ENCODE results near the gene FMN2.

Gene FMN2

DNA sequence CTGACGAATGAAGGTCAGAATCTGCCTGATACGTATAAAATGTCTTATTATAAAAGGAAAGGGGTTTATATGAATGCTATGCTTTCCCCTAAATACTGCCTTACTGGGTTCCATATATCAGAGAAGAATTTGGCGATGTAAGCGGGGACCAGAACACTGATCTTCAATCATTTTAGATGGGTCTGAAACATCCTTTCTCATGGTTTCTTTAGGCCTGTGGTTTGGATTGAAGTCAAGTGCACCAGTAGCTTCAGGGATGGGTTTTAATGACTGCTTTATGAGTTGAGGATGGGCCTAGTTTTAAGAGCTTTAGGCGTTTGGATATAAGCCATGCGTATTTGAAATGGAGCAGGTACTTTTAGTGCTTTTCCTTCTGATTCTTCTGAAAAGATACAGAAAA lies 6.9 kb downstream of the FMN2 start:
- DNase-seq, result no peak

DNA sequence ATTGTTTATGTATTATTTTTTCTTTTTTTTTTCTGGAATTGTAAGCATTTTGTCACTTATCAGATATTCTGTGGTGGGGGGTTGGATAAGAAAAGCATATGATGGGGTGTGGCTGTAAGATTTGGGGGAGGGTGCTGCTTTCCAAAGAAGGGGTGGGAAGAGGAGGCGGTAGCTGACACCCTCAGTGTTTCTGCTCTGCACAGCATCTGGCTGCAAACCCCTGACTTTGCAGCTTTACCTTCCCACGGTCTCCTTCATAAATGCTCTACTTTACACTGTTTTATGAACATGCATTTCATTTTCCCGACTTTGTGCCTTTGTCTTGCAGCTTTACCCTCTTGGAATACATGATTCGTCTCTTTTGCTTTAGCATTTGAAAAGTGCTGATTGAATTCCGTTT lies 7.6 kb downstream of the FMN2 start:
- no peak for DNase-seq

DNA sequence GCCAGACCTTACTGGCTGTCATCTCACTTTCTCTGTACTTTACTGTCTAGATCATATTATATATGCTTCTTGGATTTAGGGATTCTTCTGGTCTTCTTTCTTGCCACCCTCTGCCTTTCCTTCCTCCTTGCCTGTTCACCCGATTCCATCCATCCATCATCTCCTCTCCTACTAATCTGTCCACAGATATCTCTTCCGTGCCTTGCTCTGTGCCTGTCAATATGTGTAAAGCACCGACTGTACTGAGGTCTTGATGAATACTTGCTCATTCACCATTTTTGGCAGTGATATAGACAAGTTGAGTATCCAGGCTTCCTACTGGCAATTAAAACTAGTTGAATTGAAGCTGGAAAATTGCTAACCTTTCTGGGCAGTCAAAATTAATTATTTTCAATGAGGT lies 8.1 kb downstream of the FMN2 start:
- no peak for DNase-seq

DNA sequence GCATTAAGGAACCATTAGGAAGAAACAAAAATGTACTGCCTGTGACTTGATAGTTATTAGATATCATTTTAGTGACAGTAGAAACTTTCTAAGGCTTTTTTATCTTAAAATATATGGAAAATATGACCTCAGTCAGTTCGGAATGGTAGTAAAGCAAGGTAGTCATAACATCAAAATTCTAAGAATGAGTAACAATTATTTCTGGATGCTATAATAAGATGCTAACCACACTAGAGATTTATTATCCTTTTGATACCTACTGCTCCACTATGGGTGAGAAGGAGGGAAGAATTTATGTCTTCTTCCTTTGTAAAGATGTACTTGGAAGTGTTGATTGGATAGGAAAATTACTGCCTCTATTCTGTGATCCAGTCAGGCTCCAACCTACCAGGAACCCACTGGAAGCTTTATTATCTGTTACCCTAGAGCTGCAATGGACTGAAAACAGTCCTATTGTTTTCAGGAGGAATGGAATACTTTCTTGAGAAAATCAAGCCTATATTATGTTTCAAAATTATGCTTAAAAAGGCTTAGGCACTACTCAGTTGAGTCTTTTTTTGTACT lies 8.8 kb downstream of the FMN2 start:
- DNase-seq, result peak; percentile 87

DNA sequence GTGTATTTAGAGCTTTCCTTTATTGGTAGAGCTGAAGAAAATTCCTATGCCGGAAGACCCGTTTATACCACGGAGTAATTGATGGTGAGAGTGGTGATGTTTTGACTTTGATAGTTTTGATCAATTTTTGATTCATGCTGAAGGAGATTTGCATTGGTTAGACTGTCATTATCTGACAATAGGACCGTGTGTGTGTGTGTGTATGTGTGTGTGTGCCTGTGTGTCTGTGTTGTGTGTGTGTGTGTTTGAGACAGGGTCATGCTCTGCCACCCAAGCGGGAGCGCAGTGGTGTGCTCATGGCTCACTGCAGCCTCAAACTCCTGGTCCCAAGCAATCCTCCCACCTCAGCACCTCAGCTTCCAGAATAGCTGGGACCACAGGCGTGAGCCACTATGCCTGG lies 9.6 kb downstream of the FMN2 start:
- no peak for DNase-seq

DNA sequence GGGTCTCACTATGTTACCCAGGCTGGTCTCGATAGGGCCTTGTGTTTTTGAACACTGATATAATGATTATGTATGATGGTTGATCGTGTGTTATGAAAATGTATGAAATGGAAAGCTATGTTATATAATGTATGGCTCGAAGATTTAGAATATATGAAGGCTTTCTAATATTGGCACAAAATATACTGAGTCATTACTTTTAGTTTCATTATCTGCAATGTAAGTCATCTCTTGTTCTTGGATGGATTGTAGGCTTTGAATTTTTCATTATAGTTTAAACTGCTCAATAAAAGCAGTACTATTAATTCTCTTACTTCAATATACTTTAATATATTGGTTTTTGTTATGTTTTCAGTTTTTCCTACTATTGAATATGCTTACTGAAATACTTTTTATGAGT lies 10.1 kb downstream of the FMN2 start:
- no peak for DNase-seq

DNA sequence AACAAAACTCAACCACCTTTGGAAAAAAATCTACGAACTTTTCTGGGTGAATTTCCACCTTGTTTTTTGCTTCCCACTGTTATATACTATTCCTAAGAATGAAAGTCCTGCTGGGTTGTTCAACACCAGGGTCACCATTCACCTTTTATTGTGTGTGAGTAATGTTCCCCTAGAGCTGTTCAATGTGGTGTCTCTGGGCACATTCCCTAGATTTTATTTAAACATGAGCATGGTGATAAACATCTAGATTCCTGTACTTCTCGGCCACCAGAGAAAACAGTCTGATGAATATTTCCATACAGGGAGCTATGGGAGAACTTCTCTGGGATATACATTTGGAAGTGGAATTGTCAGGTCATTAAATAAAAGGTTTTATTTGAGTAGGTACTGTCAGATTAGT lies 13.0 kb downstream of the FMN2 start:
- DNase-seq, result peak; percentile 57

DNA sequence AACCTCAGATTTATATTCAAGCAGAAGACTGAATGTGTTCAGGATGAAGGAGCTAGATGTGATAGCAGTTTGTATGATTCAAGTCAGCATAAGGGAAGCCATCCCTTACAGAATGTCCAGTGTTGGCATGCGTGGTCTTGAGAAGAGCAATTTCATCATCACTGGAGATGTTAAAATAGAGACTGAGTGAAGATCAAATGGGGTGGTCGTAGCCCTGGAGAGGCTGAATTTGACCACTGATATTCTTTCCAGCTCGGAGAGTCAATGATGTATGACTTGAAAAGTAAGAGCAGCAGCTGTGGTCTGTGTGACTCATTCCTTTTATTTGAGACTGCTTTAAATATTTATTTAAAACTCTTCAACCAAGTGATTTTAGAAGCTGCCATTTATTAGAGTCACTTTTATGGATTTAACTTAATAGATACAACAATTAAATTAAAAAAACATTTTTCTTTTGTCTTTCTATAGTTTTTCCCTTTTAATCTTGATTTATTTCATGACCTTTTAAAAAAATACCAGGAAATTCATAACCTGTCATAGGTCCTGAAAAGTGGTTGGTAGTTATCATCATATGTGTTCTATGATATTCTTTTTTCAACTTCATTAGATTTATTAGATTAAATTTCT lies 15.5 kb downstream of the FMN2 start:
- peak; percentile 79 for DNase-seq

DNA sequence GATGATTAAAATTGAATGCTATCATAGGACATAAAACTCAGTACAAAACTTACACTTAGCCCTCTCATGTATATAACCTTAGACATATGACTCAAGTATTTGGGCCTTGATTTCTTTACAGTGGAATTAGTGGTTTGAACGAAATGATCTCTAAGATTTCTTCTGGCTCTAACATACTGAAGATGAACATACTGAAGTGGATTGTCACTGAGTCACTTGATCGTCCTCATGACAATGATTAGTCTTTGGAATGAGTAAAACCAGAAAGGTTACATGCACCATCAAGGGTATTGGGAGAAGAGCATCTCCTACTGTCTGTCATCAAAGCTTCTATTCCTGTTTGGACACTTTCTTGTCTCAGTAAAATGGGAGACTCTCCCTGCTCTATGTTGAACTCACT lies 17.4 kb downstream of the FMN2 start:
- no peak for DNase-seq

DNA sequence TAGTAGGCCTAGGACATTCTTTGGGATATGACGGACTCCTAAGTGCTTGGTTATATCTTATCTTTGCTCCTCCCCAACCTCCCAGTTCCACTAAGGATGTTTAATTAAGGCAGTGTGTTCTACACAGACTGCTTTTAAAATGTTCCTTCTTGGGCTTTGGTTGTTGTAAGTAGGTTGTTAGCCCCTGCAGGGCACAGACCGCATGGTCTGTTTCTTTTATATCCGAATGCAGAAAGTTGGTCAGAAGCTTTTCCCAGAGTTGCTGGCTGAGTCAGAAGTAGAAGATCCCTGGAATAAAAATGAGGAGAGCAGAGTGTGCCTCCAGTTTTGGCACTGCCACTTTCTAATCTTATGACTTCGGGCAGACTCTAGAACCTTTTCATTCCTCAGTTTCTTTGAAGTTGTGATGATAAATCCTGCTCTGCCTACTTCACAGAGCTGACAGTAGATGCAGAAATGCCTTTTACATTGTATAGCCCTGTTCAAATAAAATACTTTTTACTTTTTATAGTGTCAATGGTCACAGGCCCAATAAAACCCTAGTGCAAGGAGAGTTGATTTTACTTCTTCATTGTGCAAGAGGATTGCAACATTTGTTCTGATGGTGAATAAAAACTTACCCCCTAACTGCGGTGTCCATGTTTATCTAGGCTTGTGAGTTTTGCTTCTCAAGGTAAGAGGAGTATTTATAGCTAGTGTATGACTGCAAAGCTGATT lies 18.4 kb downstream of the FMN2 start:
- DNase-seq, result no peak

DNA sequence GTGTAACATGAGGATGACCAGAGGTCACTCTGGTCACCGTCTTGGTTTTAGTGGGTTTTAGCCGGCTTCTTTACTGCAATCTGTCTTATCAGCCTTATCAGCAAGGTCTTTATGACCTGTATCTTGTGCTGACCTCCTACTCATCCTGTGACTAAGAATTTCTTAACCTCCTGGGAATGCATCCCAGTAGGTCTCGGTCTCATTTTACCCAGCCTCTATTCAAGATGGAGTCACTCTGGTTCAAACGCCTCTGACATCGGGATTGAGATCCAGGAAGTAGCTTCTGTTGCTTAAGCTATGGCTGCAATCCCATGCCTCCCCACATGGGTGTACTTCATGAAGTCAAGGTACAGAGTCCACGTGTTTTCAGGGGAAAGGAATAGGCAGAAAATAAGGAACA lies 19.9 kb downstream of the FMN2 start:
- no peak for DNase-seq

DNA sequence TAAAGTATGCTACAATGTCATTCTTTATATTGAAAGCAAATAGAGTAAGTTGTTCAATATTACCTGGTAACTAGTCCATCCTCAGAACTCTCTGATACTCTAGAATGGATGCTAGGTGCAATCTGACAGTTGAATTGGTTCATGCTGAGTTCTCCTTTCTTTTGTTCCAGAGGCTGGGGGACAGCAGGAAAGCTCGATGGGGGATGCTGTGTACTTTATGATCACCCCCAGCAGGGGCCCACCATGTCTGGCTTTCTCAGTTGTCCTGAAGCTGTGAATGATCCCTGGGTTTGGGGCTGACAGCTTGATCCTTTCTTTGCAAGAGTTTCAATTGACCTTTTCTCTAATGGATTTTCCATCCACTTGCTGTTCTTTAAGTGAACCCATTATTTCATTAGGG lies 22.5 kb downstream of the FMN2 start:
- no peak for DNase-seq

DNA sequence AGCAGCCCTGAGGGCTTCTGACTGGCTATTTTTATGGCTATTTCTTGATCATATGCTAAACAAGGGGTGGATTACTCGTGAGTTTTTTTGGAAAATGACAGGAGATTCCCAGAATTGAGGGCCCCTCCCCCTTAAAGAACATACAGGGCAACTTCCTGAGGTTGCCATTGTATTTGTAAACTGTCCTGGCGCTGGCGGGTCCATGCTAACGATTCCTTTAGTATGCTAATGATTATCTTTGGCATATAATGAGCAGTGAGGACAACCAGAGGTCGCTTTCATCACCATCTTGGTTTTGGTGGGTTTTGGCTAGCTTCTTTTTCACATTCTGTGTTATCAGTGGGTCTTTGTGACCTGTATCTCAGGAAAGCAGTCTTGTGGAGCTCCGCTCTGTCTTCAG lies 24.1 kb downstream of the FMN2 start:
- no peak for DNase-seq

DNA sequence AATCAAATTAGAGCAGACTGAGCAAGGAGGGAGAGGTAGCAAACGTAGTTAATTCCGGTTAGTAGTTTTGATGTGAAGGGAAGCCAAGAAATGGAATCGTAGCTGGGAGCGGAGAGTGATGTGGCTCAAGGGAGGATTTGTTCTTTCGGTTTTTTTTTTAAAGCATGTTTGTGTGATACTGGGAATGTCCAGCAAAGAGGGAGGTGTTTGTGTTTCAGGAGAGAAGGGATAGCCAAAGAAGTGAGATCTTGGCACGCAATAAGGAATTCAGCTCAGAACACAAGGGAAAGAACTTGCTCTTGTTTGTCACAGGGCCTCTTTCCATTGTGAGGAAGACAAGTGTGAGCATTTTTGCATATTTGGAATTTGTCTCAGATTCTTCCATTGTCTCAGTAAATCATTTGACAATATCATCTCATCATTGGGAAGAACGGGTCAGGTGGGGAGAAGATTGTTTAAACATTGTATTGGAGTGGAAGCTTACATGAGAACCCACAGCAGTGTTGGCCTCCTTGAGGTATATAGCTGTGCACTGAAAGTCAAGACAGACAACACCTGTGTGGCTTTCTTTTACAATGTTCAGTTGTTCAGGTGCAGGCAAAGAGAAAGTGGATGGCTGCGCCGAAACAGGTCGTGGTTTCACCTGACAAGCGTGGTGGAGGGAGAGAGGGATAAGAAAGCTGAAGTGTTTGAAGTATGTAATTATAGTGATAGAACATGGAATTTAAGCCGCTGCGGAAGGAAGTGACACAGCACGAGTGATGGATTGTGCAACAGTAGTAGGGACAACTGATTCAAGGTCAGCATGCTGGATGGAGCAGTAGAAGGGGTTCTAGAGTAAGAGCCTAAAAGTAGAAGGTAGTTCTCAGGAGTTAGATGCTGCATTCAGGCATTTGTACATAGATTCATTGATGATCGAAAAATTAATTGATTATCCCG lies 25.4 kb downstream of the FMN2 start:
- no peak for DNase-seq

DNA sequence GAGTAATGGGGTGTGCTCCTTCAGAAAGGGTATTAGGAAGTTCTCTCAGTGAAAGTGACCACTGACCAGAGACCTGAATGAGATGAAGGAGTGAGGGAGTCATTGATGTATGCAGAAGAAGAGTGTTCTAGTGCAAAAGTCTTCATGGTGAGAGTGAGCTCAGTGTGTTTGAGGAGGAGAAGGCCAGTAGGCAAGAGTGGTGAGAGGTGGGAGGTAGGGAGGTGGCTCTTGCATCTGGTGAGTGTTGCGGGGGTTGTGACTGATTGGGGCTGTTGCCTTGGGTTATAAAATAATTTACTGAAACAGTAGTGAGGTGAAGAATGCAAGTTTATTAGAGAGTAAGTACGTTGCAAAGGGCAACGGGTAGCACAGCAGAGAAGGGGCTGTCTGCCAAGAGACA lies 26.2 kb downstream of the FMN2 start:
- DNase-seq, result no peak

DNA sequence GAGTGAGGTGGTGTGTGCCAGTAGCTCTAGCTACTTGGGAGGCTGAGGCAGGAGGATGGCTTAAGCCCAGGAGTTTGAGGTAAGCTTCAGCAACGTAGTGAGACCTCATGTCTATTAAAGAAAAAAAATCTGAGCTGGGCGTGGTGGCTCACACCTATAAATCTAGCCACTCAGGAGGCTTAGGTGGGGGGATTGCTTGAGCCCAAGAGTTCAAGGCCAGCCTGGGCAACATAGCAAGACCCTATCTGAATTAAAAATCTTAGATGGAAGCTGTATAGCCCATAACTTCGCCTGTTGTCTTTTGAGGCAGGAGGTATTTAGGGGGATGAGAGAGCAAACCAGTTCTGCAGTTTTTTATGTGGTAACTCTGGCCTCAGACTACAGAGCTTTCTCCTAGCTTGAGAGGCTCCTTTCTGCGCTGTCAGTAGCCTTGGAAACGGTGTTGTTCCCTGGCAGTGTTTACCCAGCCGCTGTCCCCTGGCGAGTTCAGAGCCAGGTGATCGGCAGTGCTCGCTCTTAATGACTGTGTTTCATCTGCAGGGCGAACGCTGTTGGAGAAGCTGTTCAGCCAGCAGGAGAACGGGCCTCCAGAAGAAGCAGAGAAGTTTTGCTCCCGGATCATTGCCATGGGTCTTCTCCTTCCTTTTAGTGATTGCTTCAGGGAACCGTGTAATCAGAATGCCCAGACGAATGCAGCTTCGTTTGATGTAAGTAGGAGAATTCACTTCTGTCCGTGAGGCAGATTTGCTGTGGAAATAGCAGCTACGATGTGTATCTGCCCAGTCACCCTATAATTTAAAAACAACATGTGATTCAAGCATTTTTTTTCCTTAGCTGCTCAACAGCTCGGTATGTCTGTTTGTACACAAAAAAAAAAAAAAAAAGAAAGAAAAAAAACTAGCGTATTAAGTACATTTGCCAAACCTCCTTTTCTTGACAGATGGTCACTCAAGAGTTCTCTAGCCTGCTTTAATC lies 31.2 kb downstream of the FMN2 start:
- no peak for DNase-seq

DNA sequence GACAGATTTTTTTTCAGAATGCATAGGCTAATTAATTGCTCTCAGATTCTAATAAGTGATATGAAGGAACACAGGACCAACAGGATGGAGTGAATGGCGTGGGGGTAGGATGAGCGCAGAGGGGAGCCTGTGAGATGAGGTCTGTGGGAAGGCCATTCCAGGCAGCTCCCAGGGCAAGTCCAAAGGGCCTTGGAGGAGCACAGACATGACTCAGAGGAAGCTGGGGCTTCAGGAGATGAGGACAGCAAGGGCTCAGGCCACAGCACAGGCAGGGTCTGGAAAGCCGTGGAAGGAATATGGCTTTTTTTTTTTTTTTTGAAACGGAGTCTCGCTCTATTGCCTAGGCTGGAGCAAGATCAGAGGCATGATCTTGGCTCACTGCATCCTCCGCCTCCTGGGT lies 35.1 kb downstream of the FMN2 start:
- DNase-seq, result peak; percentile 54

DNA sequence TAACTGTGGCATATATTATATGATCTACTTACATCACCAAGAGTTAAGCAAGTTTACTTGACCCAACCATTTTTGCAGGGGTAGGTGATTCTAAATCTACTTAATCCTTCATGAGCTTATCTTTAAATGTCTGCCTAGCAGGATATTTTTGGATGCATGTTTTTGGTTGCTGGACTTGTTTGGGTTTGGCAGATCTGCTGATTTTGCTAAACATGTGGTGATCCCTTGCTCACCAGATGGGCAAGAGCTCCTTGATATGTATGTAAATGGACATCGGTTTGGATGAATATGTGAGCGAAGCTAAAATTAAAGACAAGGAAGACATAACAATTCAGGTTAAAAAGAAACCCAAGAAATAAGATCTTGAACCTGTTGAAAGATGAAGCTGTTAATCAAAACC lies 36.7 kb downstream of the FMN2 start:
- no peak for DNase-seq

DNA sequence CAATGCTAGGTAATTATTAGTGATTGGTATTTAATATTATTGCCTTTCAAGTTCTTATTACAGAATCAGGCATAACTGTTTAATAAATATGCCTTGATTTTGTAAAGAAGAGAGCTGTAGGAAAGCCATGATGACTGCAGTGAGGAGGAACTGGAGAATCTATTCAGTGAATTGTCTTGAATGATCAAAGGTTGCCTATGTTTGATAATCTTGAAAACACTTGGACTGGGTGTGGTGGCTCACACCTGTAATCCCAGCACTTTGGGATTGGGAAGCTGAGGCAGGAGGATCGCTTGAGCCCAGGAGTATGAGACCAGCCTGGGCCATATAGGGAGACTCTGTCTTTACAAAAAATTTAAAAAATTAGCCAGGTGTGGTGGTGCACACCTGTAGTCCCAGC lies 42.4 kb downstream of the FMN2 start:
- DNase-seq, result no peak

DNA sequence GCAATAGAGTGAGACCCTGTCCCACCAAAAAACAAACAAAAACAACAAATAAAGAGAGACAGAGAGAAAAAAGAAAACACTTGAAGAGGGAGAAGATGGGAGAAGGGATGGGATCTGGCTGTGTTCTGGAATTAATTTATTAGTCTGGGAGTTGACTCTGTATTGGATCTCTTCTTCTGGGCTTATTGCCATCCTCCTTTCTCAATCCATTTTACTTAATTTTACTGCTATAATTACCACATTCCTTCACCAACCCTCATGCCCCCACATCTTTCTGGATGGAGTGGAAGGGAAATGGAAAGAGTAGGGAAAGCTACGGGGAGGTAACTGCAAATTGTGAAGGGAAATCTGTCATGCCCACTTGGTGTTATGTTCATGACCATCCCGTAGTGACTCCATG lies 42.9 kb downstream of the FMN2 start:
- no peak for DNase-seq

DNA sequence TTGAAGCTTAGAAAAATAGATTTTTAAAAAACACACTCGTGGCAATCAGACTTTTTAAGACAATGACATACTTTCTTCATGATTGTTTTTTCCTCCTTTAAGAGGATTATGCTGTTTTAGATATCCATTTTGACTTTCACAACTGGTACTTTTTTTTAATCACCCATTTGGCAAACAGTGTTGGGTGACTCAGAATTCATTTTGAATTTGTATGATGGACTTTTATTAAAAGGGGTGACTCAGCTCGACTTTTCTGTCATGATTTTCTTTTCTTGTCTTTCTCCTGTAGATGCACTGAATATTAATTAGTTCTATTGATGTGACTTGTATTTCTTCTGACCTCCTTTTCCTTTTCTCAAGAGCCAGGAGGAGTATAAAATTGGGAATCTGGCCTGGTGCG lies 44.7 kb downstream of the FMN2 start:
- no peak for DNase-seq

DNA sequence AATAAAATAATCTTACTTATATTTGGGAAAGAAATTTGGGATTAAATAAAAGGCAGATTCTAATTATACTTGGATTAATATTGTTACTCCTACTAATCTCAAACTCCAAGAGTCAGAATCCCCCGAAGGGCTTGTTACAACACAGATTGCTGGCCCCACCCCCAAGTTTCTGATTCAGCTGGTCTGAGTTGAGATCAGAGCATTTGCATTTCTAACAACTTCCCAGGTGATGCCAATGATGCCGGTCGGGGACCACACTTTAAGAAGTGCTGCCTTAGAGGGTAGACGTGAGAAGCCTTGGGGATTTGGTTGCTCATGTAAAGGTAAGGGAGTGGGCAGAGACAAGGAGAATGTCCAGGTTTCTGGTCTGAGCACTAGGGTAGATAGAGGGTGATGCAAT lies 47.2 kb downstream of the FMN2 start:
- DNase-seq, result no peak

All from fibroblast of skin of back (primary cell).